CD14-positive monocyte (primary cell): ENCODE results near the gene CSH2. TPM values are rescaled to one million over a fixed set of nuclear protein-coding genes. Genes with fewer than 3 reads are reported as not detected.

ENCODE experiments used
- DNase-seq, 3 donors: peaks; one replicate each; pipeline ENCODE4 v3.0.0-alpha.2; 2011 to 2022
- H2AFZ ChIP-seq: 2 replicates; pipeline ENCODE4 v1.6.0; 2012; ENCODE audit warnings: mild to moderate bottlenecking, low read depth, low read length, inconsistent platforms; ENCODE audit not compliant: insufficient read depth, poor library complexity, severe bottlenecking
- H3K27ac ChIP-seq, 2 donors: 1 replicate in 1 of 2; 2 replicates in 1 of 2; pipeline ENCODE4 v1.5.1; 2012 to 2013; ENCODE audit warnings: low read length in 2 of 2, control low read depth in 1 of 2, inconsistent platforms in 1 of 2, low read depth in 1 of 2, mild to moderate bottlenecking in 1 of 2
- H3K27me3 ChIP-seq, 2 donors: one replicate each; pipeline versions ENCODE4 v1.6.0 to v1.6.1; 2011 to 2013; ENCODE audit warnings: low read length in 2 of 2; ENCODE audit not compliant: control insufficient read depth in 2 of 2, insufficient read depth in 2 of 2
- H3K36me3 ChIP-seq, 2 donors: replicated peaks in 1 of 2; 1 replicate in 1 of 2; 2 replicates in 1 of 2; pipeline versions ENCODE4 v1.5.1 to v1.6.1; 2012 to 2013; ENCODE audit warnings: low read length in 2 of 2, control low read depth in 1 of 2, inconsistent platforms in 1 of 2, mild to moderate bottlenecking in 1 of 2; ENCODE audit not compliant: insufficient read depth in 2 of 2, control insufficient read depth in 1 of 2
- H3K4me1 ChIP-seq, 2 donors: 1 replicate in 1 of 2; 2 replicates in 1 of 2; pipeline versions ENCODE4 v1.5.1 to v1.6.1; 2012 to 2013; ENCODE audit warnings: low read length in 2 of 2, control low read depth in 1 of 2, inconsistent platforms in 1 of 2, mild to moderate bottlenecking in 1 of 2, moderate library complexity in 1 of 2; ENCODE audit not compliant: insufficient read depth in 2 of 2, control insufficient read depth in 1 of 2
- H3K4me2 ChIP-seq: replicated peaks from 2 replicates; pipeline ENCODE3; 2012; ENCODE audit warnings: low read length, moderate library complexity, mild to moderate bottlenecking; ENCODE audit not compliant: poor library complexity, severe bottlenecking; ENCODE audit errors: extremely low read depth
- H3K4me3 ChIP-seq, 3 experiments: fragments of 200-600 bp in 1 of 3; sonication (generic) in 1 of 3; replicated peaks in 1 of 3; 1 replicate in 2 of 3; 2 replicates in 1 of 3; pipeline ENCODE4 v1.5.1; 2011 to 2013; ENCODE audit warnings: low read length in 3 of 3, mild to moderate bottlenecking in 3 of 3, control low read depth in 2 of 3, low read depth in 2 of 3, inconsistent platforms in 1 of 3, moderate library complexity in 1 of 3
- H3K79me2 ChIP-seq: 2 replicates; pipeline ENCODE4 v1.6.0; 2012; ENCODE audit warnings: mild to moderate bottlenecking, control low read depth, inconsistent platforms, low read length, moderate library complexity; ENCODE audit not compliant: insufficient read depth
- H3K9ac ChIP-seq: 2 replicates; pipeline ENCODE4 v1.6.0; 2017; ENCODE audit warnings: low read length, mild to moderate bottlenecking; ENCODE audit not compliant: insufficient read depth, poor library complexity, severe bottlenecking
- H3K9me3 ChIP-seq, 2 donors: replicated peaks in 1 of 2; 1 replicate in 1 of 2; 2 replicates in 1 of 2; pipeline versions ENCODE4 v1.5.1 to v1.6.1; 2012 to 2013; ENCODE audit warnings: low read length in 2 of 2, control low read depth in 1 of 2; ENCODE audit not compliant: control insufficient read depth in 1 of 2, insufficient read depth in 1 of 2
- H4K20me1 ChIP-seq: 2 replicates; pipeline ENCODE4 v1.6.0; 2012; ENCODE audit warnings: mild to moderate bottlenecking, low read length, control low read depth, moderate library complexity; ENCODE audit not compliant: insufficient read depth
- H3K27ac Mint-ChIP-seq, 7 donors: one replicate each; pipeline ENCODE4 v1.8.0; 2020; ENCODE audit warnings: mild to moderate bottlenecking in 7 of 7, mixed read lengths in 7 of 7, moderate library complexity in 6 of 7, inconsistent platforms in 2 of 7
- H3K27me3 Mint-ChIP-seq, 3 donors: one replicate each; pipeline ENCODE4 v1.8.0; 2021 to 2022; ENCODE audit warnings: low read depth in 3 of 3, mild to moderate bottlenecking in 3 of 3, mixed read lengths in 3 of 3, moderate library complexity in 3 of 3, inconsistent platforms in 1 of 3
- H3K36me3 Mint-ChIP-seq, 2 donors: one replicate each; pipeline ENCODE4 v1.8.0; 2020; ENCODE audit warnings: mixed read lengths in 2 of 2, inconsistent platforms in 1 of 2, mild to moderate bottlenecking in 1 of 2
- H3K4me1 Mint-ChIP-seq: one replicate; pipeline ENCODE4 v1.8.0; 2020; ENCODE audit warnings: mild to moderate bottlenecking, mixed read lengths
- H3K4me3 Mint-ChIP-seq, 2 donors: one replicate each; pipeline ENCODE4 v1.8.0; 2020; ENCODE audit warnings: mild to moderate bottlenecking in 2 of 2, mixed read lengths in 2 of 2, moderate library complexity in 1 of 2
- H3K9me3 Mint-ChIP-seq, 7 donors: one replicate each; pipeline ENCODE4 v1.8.0; 2020 to 2022; ENCODE audit warnings: mixed read lengths in 7 of 7, mild to moderate bottlenecking in 6 of 7, moderate library complexity in 6 of 7, inconsistent platforms in 2 of 7
- WGBS: methylation state at CpG from one replicate; pipeline ENCODE4 v1.1.5; 2013; ENCODE audit warnings: missing lambda C conversion rate; ENCODE audit not compliant: insufficient coverage; 5-methylcytosine and 5-hydroxymethylcytosine counted together
- intact Hi-C, 2 donors: fragments of 100-400 bp; cut with micrococcal nuclease; formaldehyde crosslinking; loops; one replicate each; pipeline versions ENCODE4 v1.15.0 to v1.15.1; 2023
- polyA plus RNA-seq, 3 donors: library from polyadenylated mRNA; depleted of rRNA in 1 of 3; unstranded in 2 of 3; stranded (reverse) in 1 of 3; fragments of 300-500 nt in 2 of 3; fragments of >200 nt in 1 of 3; fragmentation: Illumina TruSeq in 2 of 3; gene quantifications; 1 replicate in 2 of 3; 2 replicates in 1 of 3; pipeline ENCODE4 v1.2.3, GENCODE V29; 2012 to 2021
- TF ChIP-seq, protein P1 (sequence below): fragments of 200-600 bp; IDR thresholded peaks from one replicate; pipeline ENCODE4 v1.8.0; 2022; ENCODE audit warnings: antibody characterized with exemption, mild to moderate bottlenecking

CSH2 gene
- polyA plus RNA-seq, 3 donors = not detected

GRCh38 chr17:63833741-63834373 is 39.6 kb downstream of the CSH2 start:
- Histone ChIP-seq H4K20me1 (peaks cover 91% of the 10 kb centered on the region), H3K9me3 (no peaks in the 10 kb centered on the region), H3K4me1 (peaks cover 10 to 18% of the 10 kb centered on the region in 2 donors), H3K27me3 (no peaks in the 10 kb centered on the region), H3K9ac (no peak overlapping the region), H3K36me3 (peaks cover 76 to 90% of the 10 kb centered on the region in 2 donors), H3K27ac (peak overlapping the region in 1 of 2 donors; percentile 56), H3K4me2 (no peak overlapping the region), H3K4me3 (no peak overlapping the region), H3K79me2 (peaks cover 65% of the 10 kb centered on the region), H2AFZ (no peak overlapping the region)
- Mint-ChIP-seq H3K9me3 (no peaks in the 10 kb centered on the region), H3K4me3 (no peak overlapping the region), H3K27ac (peak overlapping the region in 3 of 7 donors; percentile 40 to 79 (median 71)), H3K4me1 (peaks cover 30% of the 10 kb centered on the region), H3K27me3 (peaks cover 0 to 1% (median 0%) of the 10 kb centered on the region in 3 donors), H3K36me3 (peaks cover 72 to 83% of the 10 kb centered on the region in 2 donors)
- 96% methylated on average over 13 of the region's 15 CpGs for WGBS
- TF ChIP-seq, protein P1, sequence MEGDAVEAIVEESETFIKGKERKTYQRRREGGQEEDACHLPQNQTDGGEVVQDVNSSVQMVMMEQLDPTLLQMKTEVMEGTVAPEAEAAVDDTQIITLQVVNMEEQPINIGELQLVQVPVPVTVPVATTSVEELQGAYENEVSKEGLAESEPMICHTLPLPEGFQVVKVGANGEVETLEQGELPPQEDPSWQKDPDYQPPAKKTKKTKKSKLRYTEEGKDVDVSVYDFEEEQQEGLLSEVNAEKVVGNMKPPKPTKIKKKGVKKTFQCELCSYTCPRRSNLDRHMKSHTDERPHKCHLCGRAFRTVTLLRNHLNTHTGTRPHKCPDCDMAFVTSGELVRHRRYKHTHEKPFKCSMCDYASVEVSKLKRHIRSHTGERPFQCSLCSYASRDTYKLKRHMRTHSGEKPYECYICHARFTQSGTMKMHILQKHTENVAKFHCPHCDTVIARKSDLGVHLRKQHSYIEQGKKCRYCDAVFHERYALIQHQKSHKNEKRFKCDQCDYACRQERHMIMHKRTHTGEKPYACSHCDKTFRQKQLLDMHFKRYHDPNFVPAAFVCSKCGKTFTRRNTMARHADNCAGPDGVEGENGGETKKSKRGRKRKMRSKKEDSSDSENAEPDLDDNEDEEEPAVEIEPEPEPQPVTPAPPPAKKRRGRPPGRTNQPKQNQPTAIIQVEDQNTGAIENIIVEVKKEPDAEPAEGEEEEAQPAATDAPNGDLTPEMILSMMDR = no peak
- intact Hi-C loops = no loop called here
- DNase-seq = no peak

GRCh38 chr17:63833026-63833740 is 40.3 kb downstream of the CSH2 start:
- no peak overlapping the region for H3K9ac ChIP-seq
- peaks cover 27% of the 10 kb centered on the region for H3K4me1 Mint-ChIP-seq
- H3K4me3 Mint-ChIP-seq = no peak overlapping the region

More at GRCh38 chr17:63833026-63833740, 40.3 kb downstream of the CSH2 start:
- Histone ChIP-seq H3K27ac (no peak overlapping the region), H3K36me3 (peaks cover 76 to 91% of the 10 kb centered on the region in 2 donors), H3K9me3 (no peaks in the 10 kb centered on the region), H3K4me2 (no peak overlapping the region), H3K4me1 (peaks cover 9 to 18% of the 10 kb centered on the region in 2 donors), H3K27me3 (no peaks in the 10 kb centered on the region), H3K4me3 (no peak overlapping the region), H3K79me2 (peaks cover 65% of the 10 kb centered on the region), H4K20me1 (peaks cover 85% of the 10 kb centered on the region), H2AFZ (no peak overlapping the region)
- intact Hi-C loops = no loop called here
- no peak for DNase-seq
- Mint-ChIP-seq H3K36me3 (peaks cover 72 to 83% of the 10 kb centered on the region in 2 donors), H3K27me3 (peaks cover 0 to 1% (median 0%) of the 10 kb centered on the region in 3 donors), H3K9me3 (no peaks in the 10 kb centered on the region), H3K27ac (no peak overlapping the region)
- 85% methylated on average over 13 of the region's 14 CpGs for WGBS
- TF ChIP-seq, protein P1 = no peak
